ENCODE results near the gene USH1G. TPM values are rescaled to one million over a fixed set of nuclear protein-coding genes. Genes with fewer than 3 reads are reported as not detected.

Gene USH1G
- total RNA-seq, 1 donor from 2014 or later, result not detected

DNA sequence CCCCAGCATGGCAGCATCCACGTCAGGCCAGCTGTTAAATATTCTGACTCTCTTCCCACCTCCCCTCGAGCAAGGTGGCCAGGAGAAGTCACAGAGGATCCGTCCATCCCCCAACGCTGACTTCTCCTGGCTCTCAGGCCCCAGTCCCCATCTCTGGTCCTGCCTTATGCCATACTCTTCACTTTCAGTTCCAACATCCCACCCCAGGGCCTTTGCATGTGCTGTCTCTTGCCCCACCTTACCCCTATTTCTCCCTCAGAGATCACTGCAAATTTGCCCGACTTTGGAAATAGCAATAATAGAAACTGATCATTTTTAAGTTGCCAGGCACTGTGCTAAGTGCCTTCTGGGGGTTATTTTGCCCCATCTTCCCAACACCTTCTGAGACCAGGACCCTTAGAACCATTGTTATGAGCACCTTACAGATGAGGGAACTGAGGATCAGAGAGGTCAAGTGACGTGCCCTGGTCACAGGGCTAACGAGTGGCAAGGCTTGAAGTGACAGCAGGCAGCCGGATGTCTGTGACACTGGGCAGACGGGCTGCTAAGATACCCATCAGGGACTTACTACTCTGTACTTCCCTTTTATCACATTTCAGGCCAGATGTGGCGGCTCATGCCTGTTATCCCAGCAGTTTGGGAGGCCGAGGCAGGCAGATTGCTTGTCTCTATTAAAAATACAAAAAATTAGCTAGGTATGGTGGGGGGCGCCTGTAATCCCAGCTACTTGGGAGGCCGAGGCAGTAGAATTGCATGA lies 31.8 kb upstream of the USH1G start:
- no peak for DNase-seq (ENCODE audit: extremely low read depth, low read depth, low spot score)

DNA sequence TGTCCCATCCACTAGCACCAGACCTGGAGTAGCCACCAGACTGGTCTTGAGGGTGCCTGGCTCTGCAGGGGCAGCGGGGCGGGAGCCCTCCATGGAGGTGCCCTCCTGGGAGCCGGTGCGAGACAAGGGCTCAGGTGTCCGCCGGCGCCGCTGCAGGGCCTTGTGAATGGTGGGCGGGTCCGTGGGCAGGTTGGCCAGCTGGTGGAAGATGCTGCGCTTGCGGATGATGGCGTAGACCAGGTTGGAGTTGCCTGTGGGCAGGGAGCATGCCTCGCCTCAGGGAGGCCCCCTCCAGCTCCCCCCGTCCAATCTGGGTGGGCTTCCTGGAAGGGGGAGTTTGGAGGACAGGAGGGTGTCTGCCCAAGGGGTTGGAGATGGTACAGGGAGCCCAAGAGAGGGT lies 31.1 kb upstream of the USH1G start:
- no peak for DNase-seq (ENCODE audit: extremely low read depth, low read depth, low spot score)

- no peak for DNase-seq (ENCODE audit: extremely low read depth, low read depth, low spot score)
Measured at GRCh38 chr17:74953134-74953687, 30.2 kb upstream of the USH1G start.

DNA sequence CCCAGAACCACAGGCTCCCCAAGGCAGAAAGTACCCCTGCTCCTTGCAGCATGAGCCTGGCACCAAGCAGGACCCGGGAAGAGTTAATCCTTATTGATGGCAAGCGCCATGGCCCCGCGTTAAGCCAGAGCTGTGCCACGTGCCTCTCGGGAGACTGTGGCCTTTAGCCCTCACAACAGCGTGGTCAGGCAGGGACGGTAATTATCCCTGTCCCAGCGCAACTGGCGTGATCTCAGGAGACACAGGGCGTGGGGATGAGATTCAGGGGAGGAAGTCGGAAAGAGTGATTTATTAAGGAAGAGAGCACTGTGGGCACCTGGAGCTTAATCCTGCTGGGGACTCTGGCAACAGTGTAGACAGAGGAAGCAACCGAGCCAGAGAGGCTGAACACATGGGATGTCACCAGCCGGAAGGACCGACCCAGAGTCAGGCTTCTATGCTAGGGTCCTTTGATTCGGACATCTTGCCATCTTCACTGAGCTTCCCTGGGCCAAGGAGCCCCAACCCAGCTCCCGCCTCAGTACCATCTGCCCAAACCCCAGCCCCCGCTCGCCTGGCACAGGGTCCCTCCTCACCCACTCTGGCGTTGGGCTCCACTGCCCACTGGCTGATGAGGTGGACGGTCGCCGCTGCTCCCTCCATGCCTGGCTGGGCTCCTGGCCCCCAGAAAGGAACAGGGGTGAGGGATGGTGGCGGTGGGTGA lies 29.5 kb upstream of the USH1G start:
- DNase-seq (ENCODE audit: extremely low read depth, low read depth, low spot score), result no peak

GRCh38 chr17:74951680-74952421 lies 28.8 kb upstream of the USH1G start:
- no peak for DNase-seq (ENCODE audit: extremely low read depth, low read depth, low spot score)

- no peak for DNase-seq (ENCODE audit: extremely low read depth, low read depth, low spot score)
Measured at GRCh38 chr17:74951065-74951464, 28.0 kb upstream of the USH1G start.

DNA sequence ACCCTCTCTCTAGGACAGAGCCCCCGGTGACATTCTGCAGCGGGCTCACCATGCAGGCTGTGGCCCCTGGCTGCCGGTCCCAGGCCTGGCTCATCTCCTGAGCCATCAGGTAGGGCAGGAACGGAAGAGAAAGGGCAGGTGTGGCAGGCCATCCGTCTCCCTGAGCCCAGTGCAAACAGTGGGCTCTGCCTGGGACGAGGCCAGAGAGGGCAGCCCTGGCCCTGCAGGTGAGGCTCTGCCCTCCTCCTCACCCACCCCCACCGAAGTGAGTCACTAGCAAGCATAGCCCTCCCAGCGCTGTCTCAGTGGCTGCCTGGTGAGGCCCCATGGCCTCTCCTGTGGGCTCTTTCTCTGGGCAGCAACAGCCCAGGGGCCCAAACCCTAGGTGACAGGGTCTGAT lies 27.2 kb upstream of the USH1G start:
- no peak for DNase-seq (ENCODE audit: extremely low read depth, low read depth, low spot score)

DNA sequence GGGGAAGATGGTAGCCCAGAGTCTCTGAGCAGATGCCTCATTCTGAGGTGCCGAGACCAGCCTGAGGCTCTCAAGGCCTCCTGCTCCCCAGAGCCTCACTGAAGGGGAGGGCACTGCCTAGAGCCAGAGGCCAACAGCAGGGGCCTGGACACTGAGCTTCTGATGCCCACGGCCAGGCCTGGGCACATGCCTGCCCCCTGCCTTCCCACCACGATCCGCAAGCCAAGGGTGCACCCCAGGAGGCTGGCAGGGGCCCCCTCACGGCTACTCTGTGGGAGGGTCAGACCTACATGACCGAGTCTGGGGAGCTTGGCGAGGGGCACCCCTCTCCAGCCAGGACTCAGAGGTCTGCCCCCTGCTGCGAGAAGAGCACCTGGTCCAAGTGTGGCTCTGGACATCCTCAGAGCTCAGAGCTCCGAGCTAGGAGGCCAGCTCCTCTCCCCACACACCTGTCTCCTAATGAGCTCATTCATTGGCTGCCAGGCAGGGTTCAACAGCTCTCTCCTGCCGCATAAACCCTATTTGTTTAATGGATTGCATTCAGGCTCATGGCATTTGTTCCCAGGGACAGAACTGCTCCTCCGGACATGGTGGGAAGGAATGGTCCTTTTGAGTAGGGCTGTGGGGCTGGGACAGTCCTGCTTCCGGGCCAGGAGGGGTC lies 26.5 kb upstream of the USH1G start:
- DNase-seq (ENCODE audit: extremely low read depth, low read depth, low spot score), result no peak

GRCh38 chr17:74947041-74947754 lies 24.1 kb upstream of the USH1G start:
- DNase-seq (ENCODE audit: extremely low read depth, low read depth, low spot score), result no peak

GRCh38 chr17:74946641-74947040 lies 23.6 kb upstream of the USH1G start:
- no peak for DNase-seq (ENCODE audit: extremely low read depth, low read depth, low spot score)

DNA sequence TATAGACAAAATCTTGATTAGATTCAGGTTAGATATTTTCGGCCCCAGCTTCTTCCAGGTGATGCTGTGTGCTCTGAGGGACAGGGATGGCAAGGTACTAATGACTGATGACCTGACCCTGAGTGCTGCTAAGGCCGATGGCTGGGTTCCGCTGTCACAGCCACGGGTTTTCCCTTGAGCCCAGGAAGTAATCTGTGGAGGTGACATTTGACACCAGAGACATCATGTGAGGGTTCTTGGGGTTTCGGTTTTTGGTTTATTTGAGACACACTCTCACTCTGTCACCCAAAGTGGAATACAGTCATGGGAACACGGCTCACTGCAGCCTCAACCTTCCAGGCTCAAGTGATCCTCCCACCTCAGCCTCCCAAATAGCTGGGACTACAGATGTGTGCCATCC lies 22.5 kb upstream of the USH1G start:
- DNase-seq (ENCODE audit: extremely low read depth, low read depth, low spot score), result no peak

GRCh38 chr17:74943808-74944522 lies 20.9 kb upstream of the USH1G start:
- no peak for DNase-seq (ENCODE audit: extremely low read depth, low read depth, low spot score)

- no peak for DNase-seq (ENCODE audit: extremely low read depth, low read depth, low spot score)
Measured at GRCh38 chr17:74941128-74941725, 18.2 kb upstream of the USH1G start.

- no peak for DNase-seq (ENCODE audit: extremely low read depth, low read depth, low spot score)
Measured at GRCh38 chr17:74939534-74939933, 16.5 kb upstream of the USH1G start.

- no peak for DNase-seq (ENCODE audit: extremely low read depth, low read depth, low spot score)
Measured at GRCh38 chr17:74938194-74938950, 15.3 kb upstream of the USH1G start.

DNA sequence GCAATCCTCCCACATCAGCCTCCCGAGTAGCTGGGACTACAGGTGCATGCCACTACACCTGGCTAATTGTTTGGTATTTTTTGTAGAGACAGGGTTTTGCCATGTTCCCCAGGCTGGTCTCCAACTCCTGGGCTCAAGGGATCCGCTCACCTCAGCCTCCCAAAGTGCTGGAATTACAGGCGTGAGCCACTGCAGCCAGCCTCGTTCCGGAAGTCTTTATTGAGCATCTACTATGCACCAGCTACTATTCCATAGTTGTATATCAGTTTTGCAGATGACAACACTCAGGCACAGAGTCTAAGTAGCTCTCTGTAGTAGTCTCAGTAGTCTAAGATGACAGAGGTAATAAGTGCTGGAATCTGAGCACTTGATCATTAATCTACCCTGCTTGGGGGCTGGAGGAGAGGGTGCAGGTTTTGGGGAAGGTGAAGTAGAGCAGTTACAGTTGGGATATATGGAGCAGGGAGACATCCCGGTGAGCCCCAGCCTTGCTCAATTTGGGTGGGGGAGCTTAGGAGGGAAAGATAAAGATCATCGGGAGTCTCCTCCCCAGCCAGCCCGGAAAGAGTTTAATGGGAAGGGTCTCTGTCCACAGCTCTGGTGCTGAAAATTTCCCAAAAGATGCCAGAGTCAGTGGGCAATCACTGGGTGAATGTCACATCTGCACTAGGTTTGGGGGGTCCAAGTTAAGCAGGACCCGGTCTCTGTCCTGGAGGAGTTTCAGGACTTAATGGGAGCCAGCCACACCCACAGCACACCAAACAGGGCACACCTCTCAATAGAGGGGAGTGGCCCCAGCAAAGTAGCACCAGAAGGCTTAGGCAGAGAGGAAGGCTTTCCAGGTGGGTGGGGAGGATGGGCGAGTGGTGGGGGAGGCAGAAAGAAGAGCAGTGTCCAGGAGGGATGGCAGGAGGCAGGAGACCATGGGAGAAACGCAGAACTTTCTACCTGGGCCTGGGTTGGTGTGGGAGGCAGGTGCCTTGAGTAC lies 14.3 kb upstream of the USH1G start:
- DNase-seq (ENCODE audit: extremely low read depth, low read depth, low spot score), result no peak

GRCh38 chr17:74936470-74936799 lies 13.4 kb upstream of the USH1G start:
- DNase-seq (ENCODE audit: extremely low read depth, low read depth, low spot score), result no peak
